DND-41 (cell line): ENCODE data around the gene E2F2.

Experiments used
- ATAC-seq: fragments of 200-7000 bp; cut with Tn5 transposase; 3 replicates; pipeline ENCODE4 v1.9.1; 2021; ENCODE audit warnings: low read depth; ENCODE audit not compliant: insufficient read depth
- DNase-seq: peaks from one replicate; pipeline ENCODE4 v3.0.0-alpha.2; 2020
- H2AFZ ChIP-seq: 2 replicates; pipeline ENCODE4 v1.6.0; 2012; ENCODE audit warnings: low read depth, low read length
- H3K27ac ChIP-seq: 2 replicates; pipeline ENCODE4 v1.5.1; 2012; ENCODE audit warnings: low read length, inconsistent platforms
- H3K27me3 ChIP-seq: fragments of 200-600 bp; sonication (generic); 2 replicates; pipeline ENCODE4 v1.6.0; 2012; ENCODE audit warnings: low read length, mild to moderate bottlenecking, inconsistent platforms; ENCODE audit not compliant: insufficient read depth, poor library complexity
- H3K36me3 ChIP-seq: 2 replicates; pipeline ENCODE4 v1.5.1; 2012; ENCODE audit warnings: low read length, inconsistent platforms; ENCODE audit not compliant: insufficient read depth
- H3K4me1 ChIP-seq: 2 replicates; pipeline ENCODE4 v1.5.1; 2012; ENCODE audit warnings: mild to moderate bottlenecking, low read length; ENCODE audit not compliant: insufficient read depth
- H3K4me2 ChIP-seq: 2 replicates; pipeline ENCODE4 v1.6.0; 2012; ENCODE audit warnings: mild to moderate bottlenecking, moderate library complexity, low read length, inconsistent platforms; ENCODE audit not compliant: insufficient read depth
- H3K4me3 ChIP-seq, 2 experiments: fragments of 200-600 bp in 1 of 2; shearing (Covaris generic) in 1 of 2; 2 replicates each; pipeline ENCODE4 v1.5.1; 2012 to 2016; ENCODE audit warnings: inconsistent platforms in 2 of 2, low read length in 2 of 2, mild to moderate bottlenecking in 2 of 2, low read depth in 1 of 2, moderate library complexity in 1 of 2
- H3K79me2 ChIP-seq: 2 replicates; pipeline ENCODE4 v1.6.0; 2012; ENCODE audit warnings: low read length, inconsistent platforms; ENCODE audit not compliant: insufficient read depth
- H3K9ac ChIP-seq: 2 replicates; pipeline ENCODE4 v1.6.0; 2012; ENCODE audit warnings: low read depth, mild to moderate bottlenecking, inconsistent platforms, low read length, moderate library complexity
- H3K9me3 ChIP-seq: 2 replicates; pipeline ENCODE4 v1.5.1; 2012; ENCODE audit warnings: low read length, moderate library complexity, mild to moderate bottlenecking, inconsistent platforms; ENCODE audit not compliant: insufficient read depth, severe bottlenecking
- H4K20me1 ChIP-seq: 2 replicates; pipeline ENCODE4 v1.6.0; 2012; ENCODE audit warnings: low read length; ENCODE audit not compliant: insufficient read depth
- CTCF ChIP-seq: IDR thresholded peaks from 2 replicates; pipeline ENCODE4 v1.5.1; 2012; ENCODE audit warnings: borderline replicate concordance, low read length, moderate library complexity, mild to moderate bottlenecking; ENCODE audit not compliant: poor library complexity, severe bottlenecking; ENCODE audit errors: extremely low read depth
- EZH2 ChIP-seq: IDR thresholded peaks from 3 replicates; pipeline ENCODE4 v1.6.1; 2012; ENCODE audit warnings: borderline replicate concordance, low read depth, mild to moderate bottlenecking, moderate library complexity, low read length, inconsistent platforms; ENCODE audit not compliant: severe bottlenecking

The E2F2 gene

GRCh38 chr1:23527366-23527765 lies 3.7 kb downstream of the E2F2 start:
- H3K9me3 ChIP-seq: no peaks in the 10 kb centered on the region
- ATAC-seq (no peak), DNase-seq (no peak)
- peaks cover 65% of the 10 kb centered on the region for H4K20me1 ChIP-seq
- H3K4me2 ChIP-seq: peak overlapping the region; percentile 90
- no peaks in the 10 kb centered on the region for H3K27me3 ChIP-seq
- peak overlapping the region; percentile 94 for H3K9ac ChIP-seq
- peaks cover 70% of the 10 kb centered on the region for H3K36me3 ChIP-seq
- TF ChIP-seq CTCF: no peak
- no peak for TF ChIP-seq EZH2
- peak overlapping the region; percentile 93 for H3K27ac ChIP-seq
- H3K79me2 ChIP-seq: peaks cover 89% of the 10 kb centered on the region
- H2AFZ ChIP-seq: no peak overlapping the region
- H3K4me1 ChIP-seq: peaks cover 68% of the 10 kb centered on the region
- H3K4me3 ChIP-seq: peak overlapping the region in 1 of 2 experiments; percentile 80; a peak in 2 of 4 replicates

- H4K20me1 ChIP-seq: peaks cover 73% of the 10 kb centered on the region
- no peaks in the 10 kb centered on the region for H3K9me3 ChIP-seq
- peaks cover 59% of the 10 kb centered on the region for H3K4me1 ChIP-seq
- peak overlapping the region; percentile 90 for H3K4me2 ChIP-seq
- no peak for TF ChIP-seq CTCF
- TF ChIP-seq EZH2: no peak
- H3K27me3 ChIP-seq: no peaks in the 10 kb centered on the region
- peaks cover 96% of the 10 kb centered on the region for H3K79me2 ChIP-seq
- H2AFZ ChIP-seq: no peak overlapping the region
- H3K36me3 ChIP-seq: peaks cover 79% of the 10 kb centered on the region
- no peak for ATAC-seq
- H3K4me3 ChIP-seq: peak overlapping the region in 1 of 2 experiments; percentile 80; a peak in 2 of 4 replicates
- peak overlapping the region; percentile 93 for H3K27ac ChIP-seq
- H3K9ac ChIP-seq: peak overlapping the region; percentile 94
- no peak for DNase-seq
These were observed 4.5 kb downstream of the E2F2 start for GRCh38 chr1:23526329-23527041.

- DNase-seq (peak; percentile 80), ATAC-seq (peak; percentile 32)
- TF ChIP-seq CTCF (no peak), EZH2 (no peak)
- Histone ChIP-seq H3K27me3 (no peaks in the 10 kb centered on the region), H4K20me1 (peaks cover 81% of the 10 kb centered on the region), H3K36me3 (peaks cover 87% of the 10 kb centered on the region), H3K9ac (peak overlapping the region; percentile 94), H3K27ac (peak overlapping the region; percentile 93), H3K4me2 (peak overlapping the region; percentile 90), H3K9me3 (no peaks in the 10 kb centered on the region), H3K4me3 (peak overlapping the region in 1 of 2 experiments; percentile 80; a peak in 2 of 4 replicates), H3K79me2 (peaks cover 95% of the 10 kb centered on the region), H2AFZ (no peak overlapping the region), H3K4me1 (peaks cover 57% of the 10 kb centered on the region)
These were observed 5.3 kb downstream of the E2F2 start for GRCh38 chr1:23525558-23526250.
